K562 (cell line): ENCODE data around the gene NRCAM. TPM values are rescaled to one million over a fixed set of nuclear protein-coding genes. Genes with fewer than 3 reads are reported as not detected.

ENCODE experiments used
- ATAC-seq: fragments of 200-7000 bp; cut with Tn5 transposase; 3 replicates; pipeline ENCODE4 v1.9.1; 2020; ENCODE audit warnings: moderate library complexity
- BruUV-seq: library from RNA; stranded (reverse); fragments of 400-500 nt; replicated peaks from 2 replicates; lab custom pipeline; 2021; lab: Mats Ljungman, UMichigan
- CTCF ChIA-PET: fragments of 300-600 bp; formaldehyde crosslinking; extraction: SDS; loops from one replicate; lab custom pipeline; 2021; ENCODE audit warnings: low intra/inter-chr PET ratio; lab: Yijun Ruan, JAX
- POLR2A ChIA-PET: fragments of 300-600, 350-650 bp; sonication (Branson Sonifier 250); formaldehyde crosslinking; extraction: SDS; loops from one replicate; lab custom pipeline; 2021; ENCODE audit warnings: antibody characterized with exemption, inconsistent platforms; lab: Yijun Ruan, JAX
- DNase-seq, 4 experiments: peaks; one replicate each; pipeline versions ENCODE4 v3.0.0 to v3.0.0-alpha.2; 2011 to 2018; ENCODE audit warnings: low spot score in 3 of 4, mixed read lengths in 3 of 4; ENCODE audit errors: extremely low read depth in 1 of 4
- FAIRE-seq: peaks from 2 replicates; lab custom pipeline; 2011; peaks lifted over from hg19 to GRCh38; lab: Jason Lieb, UNC
- H2AFZ ChIP-seq: 2 replicates; pipeline ENCODE4 v1.6.0; 2011; ENCODE audit warnings: low read depth, low read length, control low read depth, inconsistent platforms
- H3K27ac ChIP-seq: fragments of 200-600 bp; 3 replicates; pipeline ENCODE4 v1.8.0; 2011; ENCODE audit warnings: low read depth, mild to moderate bottlenecking, control low read depth, inconsistent platforms, low read length, moderate library complexity, mixed read lengths; ENCODE audit errors: extremely low read depth
- H3K27me3 ChIP-seq, 2 experiments: fragments of 300-600 bp in 1 of 2; 2 replicates in 1 of 2; 3 replicates in 1 of 2; pipeline versions ENCODE4 v1.6.0 to v1.8.0; 2011; ENCODE audit warnings: inconsistent platforms in 2 of 2, low read length in 2 of 2, mild to moderate bottlenecking in 1 of 2, mixed read lengths in 1 of 2, moderate library complexity in 1 of 2; ENCODE audit not compliant: control insufficient read depth in 2 of 2, insufficient read depth in 2 of 2
- H3K36me3 ChIP-seq: fragments of 300-600 bp; 3 replicates; pipeline ENCODE4 v1.8.0; 2011; ENCODE audit warnings: mild to moderate bottlenecking, low read length, inconsistent platforms; ENCODE audit not compliant: control insufficient read depth, insufficient read depth
- H3K4me1 ChIP-seq, 2 experiments: fragments of 200-600 bp in 1 of 2; replicated peaks in 1 of 2; 2 replicates in 1 of 2; 3 replicates in 1 of 2; pipeline versions ENCODE4 v1.5.1 to v1.8.0; 2011; ENCODE audit warnings: inconsistent platforms in 2 of 2, low read length in 2 of 2, mild to moderate bottlenecking in 1 of 2, mixed read lengths in 1 of 2, moderate library complexity in 1 of 2; ENCODE audit not compliant: control insufficient read depth in 2 of 2, insufficient read depth in 2 of 2
- H3K4me2 ChIP-seq: 2 replicates; pipeline ENCODE4 v1.6.1; 2011; ENCODE audit warnings: low read length, control low read depth, inconsistent platforms, mixed read lengths; ENCODE audit not compliant: insufficient read depth
- H3K4me3 ChIP-seq: fragments of 200-600 bp; sonication (generic), shearing (Covaris generic); 2 replicates; pipeline ENCODE4 v1.5.1; 2016; ENCODE audit warnings: control low read depth, inconsistent platforms
- H3K79me2 ChIP-seq: fragments of 200-600 bp; 3 replicates; pipeline ENCODE4 v1.8.0; 2011; ENCODE audit warnings: low read length, inconsistent platforms; ENCODE audit not compliant: control insufficient read depth, insufficient read depth
- H3K9ac ChIP-seq, 2 experiments: 2 replicates each; pipeline versions ENCODE4 v1.6.0 to v1.6.1; 2011; ENCODE audit warnings: low read depth in 2 of 2, low read length in 2 of 2, control low read depth in 1 of 2, inconsistent platforms in 1 of 2, mild to moderate bottlenecking in 1 of 2, mixed read lengths in 1 of 2; ENCODE audit not compliant: insufficient read depth in 1 of 2
- H3K9me1 ChIP-seq: one replicate; pipeline ENCODE4 v1.6.0; 2011; ENCODE audit warnings: inconsistent platforms, mild to moderate bottlenecking, low read length, moderate library complexity; ENCODE audit not compliant: control insufficient read depth, insufficient read depth
- H3K9me3 ChIP-seq: replicated peaks from 2 replicates; pipeline ENCODE4 v1.5.1; 2011; ENCODE audit warnings: low read depth, low read length, inconsistent platforms; ENCODE audit not compliant: control insufficient read depth, insufficient read depth
- H4K20me1 ChIP-seq: replicated peaks from 2 replicates; pipeline ENCODE4 v1.6.1; 2011; ENCODE audit warnings: low read length, inconsistent platforms, mixed read lengths; ENCODE audit not compliant: control insufficient read depth, insufficient read depth
- GATAD2A ChIP-seq: fragments of 450-650 bp; IDR thresholded peaks from 2 replicates; pipeline ENCODE4 v1.6.1; 2017
- HMG20B ChIP-seq: fragments of 250-450 bp; sonication (Bioruptor Pico); IDR thresholded peaks from 2 replicates; pipeline ENCODE4 v1.5.0; 2021; ENCODE audit warnings: mild to moderate bottlenecking
- KLF6 ChIP-seq: fragments of 250-450 bp; sonication (Bioruptor Pico); IDR thresholded peaks from 2 replicates; pipeline ENCODE4 v1.4.0; 2020; ENCODE audit warnings: mild to moderate bottlenecking, moderate library complexity, borderline replicate concordance
- NFXL1 ChIP-seq: fragments of 450-650 bp; formaldehyde crosslinking; IDR thresholded peaks from 2 replicates; pipeline ENCODE4 v1.4.0; 2021; ENCODE audit warnings: mild to moderate bottlenecking
- RCOR1 ChIP-seq, 2 experiments: IDR thresholded peaks; 2 replicates each; pipeline ENCODE4 v1.6.1; 2012; ENCODE audit warnings: low read depth in 2 of 2, low read length in 2 of 2, borderline replicate concordance in 1 of 2, improper control_type of control experiment in 1 of 2
- SLC30A9 ChIP-seq: fragments of 250-450 bp; sonication (Bioruptor Pico); IDR thresholded peaks from 2 replicates; pipeline ENCODE4 v1.8.0; 2022; ENCODE audit warnings: mild to moderate bottlenecking, moderate library complexity
- XRCC4 ChIP-seq: IDR thresholded peaks from one replicate; pipeline ENCODE4 v1.6.1; 2011; ENCODE audit not compliant: insufficient read depth, insufficient read length; ENCODE audit errors: extremely low read depth
- WGBS: fragments of 100-300 bp; shearing (Covaris generic); methylation state at CpG from one replicate; pipeline ENCODE4 v1.1.6; 2016; ENCODE audit warnings: low coverage, mixed read lengths; ENCODE audit not compliant: insufficient coverage; ENCODE audit errors: missing lambda C conversion rate; 5-methylcytosine and 5-hydroxymethylcytosine counted together
- in situ Hi-C: fragments of 300-500 bp; cut with MboI; formaldehyde crosslinking; loops from 4 replicates; pipeline ENCODE4 v1.15.0; 2018; ENCODE audit warnings: inconsistent platforms, mixed read lengths
- intact Hi-C: fragments of 100-400 bp; cut with micrococcal nuclease; formaldehyde crosslinking; loops from 2 replicates; pipeline ENCODE4 v1.14.2; 2022
- polyA plus RNA-seq, 8 experiments: library from polyadenylated mRNA; depleted of rRNA in 4 of 8; stranded (reverse) in 5 of 8; unstranded in 3 of 8; fragments of >200 nt; fragmentation: Nextera tagmentation in 2 of 8; fragmentation: Illumina TruSeq in 1 of 8; extraction: Ambion mirVana in 2 of 8; extraction: Trizol in 1 of 8; gene quantifications; 2 replicates each; pipeline versions ENCODE4 v1.2.1 to v1.2.3, GENCODE V29; 2011 to 2014; ENCODE audit warnings: inconsistent platforms in 1 of 8, missing spikeins in 1 of 8
- total RNA-seq, 7 experiments: library from RNA; depleted of rRNA in 6 of 7; stranded (reverse); fragments of >200 nt in 6 of 7; fragmentation: Illumina TruSeq in 2 of 7; extraction: Trizol in 2 of 7; gene quantifications; 2 replicates each; pipeline versions ENCODE4 v1.2.1 to v1.2.3, GENCODE V29; 2011 to 2021; ENCODE audit warnings: low replicate concordance in 1 of 7
- TF ChIP-seq, protein P1 (sequence below): fragments of 450-650 bp; IDR thresholded peaks from 2 replicates; pipeline ENCODE4 v1.6.1; 2018; ENCODE audit warnings: mild to moderate bottlenecking, low read depth; ENCODE audit not compliant: partially characterized antibody

The NRCAM gene
- total and polyA plus RNA-seq, 9 of the 15 experiments (the other 6 are each of a cell fraction or from before 2014, with no cell fraction given) = 0.03 to 0.54 (median 0.12) TPM; not detected in 1

DNA sequence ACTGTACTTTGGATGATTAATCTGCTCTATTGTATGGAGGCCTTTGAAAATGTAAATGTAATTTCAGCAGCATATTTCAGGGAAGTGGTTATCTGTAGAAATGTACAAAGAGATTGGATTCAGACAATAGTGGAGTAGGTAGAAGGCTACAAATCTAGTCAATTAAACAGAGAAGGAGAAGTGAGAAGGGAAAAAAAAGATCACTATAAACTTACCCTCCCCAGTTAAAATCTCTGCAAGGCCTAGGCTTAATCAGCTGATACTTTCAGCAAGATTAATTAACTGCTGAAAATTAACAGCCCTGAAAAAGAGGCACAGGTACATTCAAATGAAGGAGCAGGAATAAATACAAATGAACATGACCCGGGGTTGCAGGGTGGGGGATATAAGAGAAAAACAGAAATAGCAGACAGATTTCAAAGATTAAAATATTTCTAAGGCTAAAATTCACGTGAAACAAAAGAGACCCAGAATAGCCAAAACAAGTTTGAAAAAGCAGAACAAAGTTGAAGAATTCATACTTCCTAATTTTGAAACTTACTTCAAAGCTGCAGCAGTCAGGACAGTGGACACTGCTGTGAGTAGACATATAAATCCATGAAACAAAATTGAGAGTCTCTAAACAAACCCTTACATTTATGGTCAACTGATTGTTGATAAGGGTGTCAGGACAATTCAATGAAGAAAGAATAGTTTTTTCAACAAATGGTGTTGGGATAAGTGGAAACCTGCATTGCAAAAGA, 96.0 kb downstream of the NRCAM start:
- Histone ChIP-seq H3K27ac (no peak overlapping the region), H3K36me3 (no peaks in the 10 kb centered on the region), H3K4me1 (no peaks in the 10 kb centered on the region), H3K27me3 (peaks cover 13 to 18% of the 10 kb centered on the region in 2 experiments; a peak in 3 of 5 replicates), H3K4me3 (no peak overlapping the region), H2AFZ (no peak overlapping the region), H3K79me2 (no peaks in the 10 kb centered on the region), H4K20me1 (no peaks in the 10 kb centered on the region), H3K9ac (no peak overlapping the region), H3K9me3 (no peaks in the 10 kb centered on the region), H3K9me1 (no peaks in the 10 kb centered on the region), H3K4me2 (no peak overlapping the region)
- TF ChIP-seq GATAD2A (no peak), KLF6 (CRISPR knock-in tag) (no peak), HMG20B (no peak), NFXL1 (CRISPR knock-in tag) (no peak), SLC30A9 (CRISPR knock-in tag) (no peak), RCOR1 (IDR thresholded peaks at IDR 0.05; ENCODE audit: borderline replicate concordance in 1 of 2, low read depth in 2 of 2, low read length in 2 of 2) (no peak), XRCC4 (no peak)
- TF ChIP-seq, protein P1, sequence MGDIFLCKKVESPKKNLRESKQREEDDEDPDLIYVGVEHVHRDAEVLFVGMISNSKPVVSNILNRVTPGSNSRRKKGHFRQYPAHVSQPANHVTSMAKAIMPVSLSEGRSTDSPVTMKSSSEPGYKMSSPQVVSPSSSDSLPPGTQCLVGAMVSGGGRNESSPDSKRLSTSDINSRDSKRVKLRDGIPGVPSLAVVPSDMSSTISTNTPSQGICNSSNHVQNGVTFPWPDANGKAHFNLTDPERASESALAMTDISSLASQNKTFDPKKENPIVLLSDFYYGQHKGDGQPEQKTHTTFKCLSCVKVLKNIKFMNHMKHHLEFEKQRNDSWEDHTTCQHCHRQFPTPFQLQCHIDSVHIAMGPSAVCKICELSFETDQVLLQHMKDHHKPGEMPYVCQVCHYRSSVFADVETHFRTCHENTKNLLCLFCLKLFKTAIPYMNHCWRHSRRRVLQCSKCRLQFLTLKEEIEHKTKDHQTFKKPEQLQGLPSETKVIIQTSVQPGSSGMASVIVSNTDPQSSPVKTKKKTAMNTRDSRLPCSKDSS = no peak
- DNase-seq (no peak), ATAC-seq (no peak), FAIRE-seq (no peak)
- ChIA-PET CTCF (no interaction called here), POLR2A (interaction anchor here (0.6 to 0.7 kb wide), 2 partner anchors 110 to 120 kb away, joined by 3 read pairs; no protein-coding TSS in a partner anchor)
- 0% methylated on average over 2 of the region's 2 CpGs for WGBS
- in situ Hi-C loops = no loop called here
- intact Hi-C loops = no loop called here
- no TSS peak for BruUV-seq
